Measurements from ENCODE around the gene FBXL7.

DNA sequence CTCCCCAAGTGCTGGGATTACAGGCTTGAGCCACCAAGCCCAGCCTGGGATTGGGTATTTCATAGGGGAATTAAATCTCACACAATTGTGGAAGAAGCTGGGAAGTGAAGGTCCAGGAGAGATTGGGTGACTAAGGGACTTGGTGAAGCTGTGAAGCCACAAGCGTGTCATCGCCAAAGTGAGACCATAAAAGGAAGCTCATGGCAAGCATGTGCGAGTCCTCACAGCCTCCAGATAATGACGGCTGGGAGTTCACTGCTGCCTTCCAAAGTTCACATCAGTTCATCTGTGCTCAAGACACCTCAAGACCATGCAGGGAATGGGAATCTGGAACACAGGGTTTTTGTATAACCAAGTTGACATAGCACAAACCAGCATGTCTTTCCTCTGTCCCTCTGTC, 469.0 kb downstream of the FBXL7 start:
- TF ChIP-seq, protein P1, sequence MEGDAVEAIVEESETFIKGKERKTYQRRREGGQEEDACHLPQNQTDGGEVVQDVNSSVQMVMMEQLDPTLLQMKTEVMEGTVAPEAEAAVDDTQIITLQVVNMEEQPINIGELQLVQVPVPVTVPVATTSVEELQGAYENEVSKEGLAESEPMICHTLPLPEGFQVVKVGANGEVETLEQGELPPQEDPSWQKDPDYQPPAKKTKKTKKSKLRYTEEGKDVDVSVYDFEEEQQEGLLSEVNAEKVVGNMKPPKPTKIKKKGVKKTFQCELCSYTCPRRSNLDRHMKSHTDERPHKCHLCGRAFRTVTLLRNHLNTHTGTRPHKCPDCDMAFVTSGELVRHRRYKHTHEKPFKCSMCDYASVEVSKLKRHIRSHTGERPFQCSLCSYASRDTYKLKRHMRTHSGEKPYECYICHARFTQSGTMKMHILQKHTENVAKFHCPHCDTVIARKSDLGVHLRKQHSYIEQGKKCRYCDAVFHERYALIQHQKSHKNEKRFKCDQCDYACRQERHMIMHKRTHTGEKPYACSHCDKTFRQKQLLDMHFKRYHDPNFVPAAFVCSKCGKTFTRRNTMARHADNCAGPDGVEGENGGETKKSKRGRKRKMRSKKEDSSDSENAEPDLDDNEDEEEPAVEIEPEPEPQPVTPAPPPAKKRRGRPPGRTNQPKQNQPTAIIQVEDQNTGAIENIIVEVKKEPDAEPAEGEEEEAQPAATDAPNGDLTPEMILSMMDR (conservative IDR thresholded peaks at IDR 0.05), result no peak
- TF ChIP-seq EZH2 (IDR thresholded peaks at IDR 0.05; ENCODE audit: low read depth), result no peak
